H1 (cell line): ENCODE measurements around the gene CALY. TPM values are rescaled to one million over a fixed set of nuclear protein-coding genes. Genes with fewer than 3 reads are reported as not detected.

Source experiments
- MAFK ChIP-seq: IDR thresholded peaks from 2 replicates; pipeline ENCODE4 v1.6.1; 2012; ENCODE audit warnings: low read depth, mild to moderate bottlenecking, improper control_type of control experiment, low read length
- SP2 ChIP-seq: IDR thresholded peaks from 2 replicates; pipeline ENCODE4 v1.6.1; 2012; ENCODE audit warnings: mild to moderate bottlenecking, low read length, inconsistent platforms
- ZNF274 ChIP-seq: IDR thresholded peaks from 2 replicates; pipeline ENCODE4 v1.7.0; 2012; ENCODE audit warnings: low read length, borderline replicate concordance; ENCODE audit errors: extremely low read depth
- polyA plus RNA-seq, 7 experiments: library from polyadenylated mRNA; depleted of rRNA in 3 of 7; stranded (reverse) in 5 of 7; unstranded in 2 of 7; fragments of >200 nt in 5 of 7; fragments of 200-250 nt in 2 of 7; gene quantifications; 1 replicate in 5 of 7; 2 replicates in 1 of 7; 4 replicates in 1 of 7; pipeline versions ENCODE4 v1.2.1 to v1.2.3, GENCODE V29; 2011 to 2013; ENCODE audit warnings: missing spikeins in 2 of 7, mixed read lengths in 2 of 7
- total RNA-seq: library from RNA; stranded (reverse); fragmentation: NEBNext Ultra II Directional; extraction: Animal tissue kit (Norgen Biotek cat#: 25700); gene quantifications from 2 replicates; pipeline ENCODE4 v1.2.1, GENCODE V29; 2021

CALY gene
- total and polyA plus RNA-seq, 2 of the 8 experiments (the other 6 are each of a cell fraction or from before 2014, with no cell fraction given), result 1.3 to 1.5 TPM

- no peak for TF ChIP-seq MAFK
- no peak for TF ChIP-seq ZNF274
- no peak for TF ChIP-seq SP2
These were observed 26.8 kb downstream of the CALY start (continued) for GRCh38 chr10:133309720-133310398.
